H1 (cell line): ENCODE results near the gene SIM2. TPM values are rescaled to one million over a fixed set of nuclear protein-coding genes. Genes with fewer than 3 reads are reported as not detected.

Source experiments
- CTCF ChIA-PET: fragments of 300-600 bp; sonication (Branson Sonifier 250); formaldehyde crosslinking; loops from one replicate; lab custom pipeline; 2021; ENCODE audit not compliant: partially characterized antibody; lab: Charles Lee
- POLR2A ChIA-PET: fragments of 300-600 bp; sonication (Branson Sonifier 250); formaldehyde crosslinking; loops from one replicate; lab custom pipeline; 2021; ENCODE audit warnings: inconsistent platforms; ENCODE audit not compliant: partially characterized antibody; lab: Charles Lee
- DNase-seq, 2 experiments: peaks; one replicate each; pipeline versions ENCODE4 v3.0.0 to v3.0.0-alpha.2; 2010 to 2022; ENCODE audit warnings: low spot score in 2 of 2, low read depth in 1 of 2, mixed read lengths in 1 of 2
- FAIRE-seq: peaks from 2 replicates; lab custom pipeline; 2011; peaks lifted over from hg19 to GRCh38; lab: Jason Lieb, UNC
- H2AFZ ChIP-seq: 2 replicates; pipeline ENCODE4 v1.8.1; 2012; ENCODE audit warnings: low read length, inconsistent platforms
- H2AK5ac ChIP-seq: 2 replicates; pipeline ENCODE4 v1.6.1; 2013; ENCODE audit warnings: low read depth, low read length
- H2BK120ac ChIP-seq: replicated peaks from 2 replicates; pipeline ENCODE3; 2013; ENCODE audit warnings: low read depth, low read length, inconsistent platforms
- H2BK12ac ChIP-seq: 2 replicates; pipeline ENCODE4 v1.6.1; 2013; ENCODE audit warnings: low read depth, low read length
- H2BK15ac ChIP-seq: 2 replicates; pipeline ENCODE4 v1.6.1; 2013; ENCODE audit warnings: low read length
- H2BK20ac ChIP-seq: 2 replicates; pipeline ENCODE4 v1.6.1; 2013; ENCODE audit warnings: low read length
- H2BK5ac ChIP-seq: 2 replicates; pipeline ENCODE4 v1.6.1; 2013; ENCODE audit warnings: low read depth, low read length
- H3K14ac ChIP-seq: 2 replicates; pipeline ENCODE4 v1.6.1; 2013; ENCODE audit warnings: inconsistent platforms; ENCODE audit not compliant: insufficient read length
- H3K18ac ChIP-seq: 2 replicates; pipeline ENCODE4 v1.6.1; 2013; ENCODE audit warnings: low read length; ENCODE audit errors: extremely low read depth
- H3K23ac ChIP-seq: 2 replicates; pipeline ENCODE4 v1.6.1; 2013; ENCODE audit warnings: inconsistent platforms; ENCODE audit not compliant: insufficient read length
- H3K23me2 ChIP-seq: 2 replicates; pipeline ENCODE4 v1.6.1; 2013; ENCODE audit warnings: low read depth, low read length
- H3K27ac ChIP-seq: 2 replicates; pipeline ENCODE4 v1.6.1; 2011; ENCODE audit warnings: low read depth, low read length, inconsistent platforms
- H3K27me3 ChIP-seq, 4 experiments: replicated peaks in 1 of 4; 1 replicate in 1 of 4; 2 replicates in 3 of 4; pipeline versions ENCODE4 v1.6.1 to v1.8.1; 2011 to 2013; ENCODE audit warnings: low read length in 3 of 4, mild to moderate bottlenecking in 3 of 4, inconsistent platforms in 2 of 4, mixed read lengths in 2 of 4, moderate library complexity in 1 of 4; ENCODE audit not compliant: control insufficient read depth in 3 of 4, insufficient read depth in 3 of 4; ENCODE audit errors: extremely low read depth in 1 of 4
- H3K36me3 ChIP-seq, 4 experiments: 2 replicates each; pipeline versions ENCODE4 v1.6.1 to v1.8.1; 2011 to 2013; ENCODE audit warnings: mild to moderate bottlenecking in 4 of 4, low read length in 3 of 4, moderate library complexity in 2 of 4, control low read depth in 1 of 4, inconsistent platforms in 1 of 4; ENCODE audit not compliant: insufficient read depth in 4 of 4, control insufficient read depth in 2 of 4
- H3K4ac ChIP-seq: replicated peaks from 2 replicates; pipeline ENCODE3; 2013; ENCODE audit warnings: low read length, low read depth, mixed read lengths, inconsistent platforms; ENCODE audit not compliant: insufficient read length
- H3K4me1 ChIP-seq, 4 experiments: replicated peaks in 1 of 4; 1 replicate in 1 of 4; 2 replicates in 3 of 4; pipeline versions ENCODE4 v1.6.1 to v1.8.1; 2011 to 2013; ENCODE audit warnings: low read length in 3 of 4, inconsistent platforms in 2 of 4, mixed read lengths in 1 of 4; ENCODE audit not compliant: insufficient read depth in 4 of 4, control insufficient read depth in 3 of 4
- H3K4me2 ChIP-seq, 2 experiments: 2 replicates each; pipeline versions ENCODE4 v1.6.1 to v1.8.1; 2011 to 2013; ENCODE audit warnings: low read depth in 2 of 2, low read length in 2 of 2, control low read depth in 1 of 2, inconsistent platforms in 1 of 2, mild to moderate bottlenecking in 1 of 2; ENCODE audit not compliant: insufficient read depth in 1 of 2
- H3K4me3 ChIP-seq, 4 experiments: fragments of 200-600, 300-600 bp in 1 of 4; sonication (generic), shearing (Covaris generic), sonication (Bioruptor Twin) in 1 of 4; 2 replicates each; pipeline versions ENCODE4 v1.5.1 to v1.8.1; 2011 to 2016; ENCODE audit warnings: low read length in 4 of 4, low read depth in 3 of 4, control low read depth in 2 of 4, inconsistent platforms in 2 of 4, mild to moderate bottlenecking in 2 of 4, mixed read lengths in 1 of 4, moderate library complexity in 1 of 4; ENCODE audit not compliant: insufficient read depth in 2 of 4; ENCODE audit errors: extremely low read depth in 1 of 4
- H3K56ac ChIP-seq: replicated peaks from 2 replicates; pipeline ENCODE3; 2013; ENCODE audit warnings: low read depth, mild to moderate bottlenecking, mixed read lengths, low read length, inconsistent platforms; ENCODE audit not compliant: insufficient read length
- H3K79me1 ChIP-seq: 2 replicates; pipeline ENCODE4 v1.6.1; 2013; ENCODE audit warnings: low read depth, low read length, control low read depth
- H3K79me2 ChIP-seq, 2 experiments: 2 replicates each; pipeline versions ENCODE4 v1.6.1 to v1.8.1; 2012 to 2013; ENCODE audit warnings: low read length in 2 of 2, mild to moderate bottlenecking in 2 of 2, inconsistent platforms in 1 of 2; ENCODE audit not compliant: insufficient read depth in 2 of 2, control insufficient read depth in 1 of 2
- H3K9ac ChIP-seq, 4 experiments: replicated peaks in 1 of 4; 1 replicate in 1 of 4; 2 replicates in 3 of 4; pipeline versions ENCODE4 v1.6.1 to v1.8.1; 2011 to 2013; ENCODE audit warnings: low read depth in 3 of 4, low read length in 3 of 4, control low read depth in 2 of 4, mild to moderate bottlenecking in 2 of 4, moderate library complexity in 2 of 4, inconsistent platforms in 1 of 4; ENCODE audit errors: extremely low read depth in 1 of 4
- H3K9me3 ChIP-seq, 2 experiments: 2 replicates each; pipeline versions ENCODE4 v1.6.1 to v1.8.1; 2012 to 2013; ENCODE audit warnings: mild to moderate bottlenecking in 2 of 2, moderate library complexity in 2 of 2, control low read depth in 1 of 2, inconsistent platforms in 1 of 2, low read depth in 1 of 2, low read length in 1 of 2, mixed read lengths in 1 of 2; ENCODE audit not compliant: insufficient read depth in 2 of 2
- H4K20me1 ChIP-seq, 2 experiments: replicated peaks in 1 of 2; 2 replicates each; pipeline versions ENCODE3 to v1.8.1; 2011 to 2013; ENCODE audit warnings: inconsistent platforms in 2 of 2, low read length in 2 of 2, mild to moderate bottlenecking in 1 of 2; ENCODE audit not compliant: insufficient read depth in 2 of 2, control insufficient read depth in 1 of 2
- H4K5ac ChIP-seq: 2 replicates; pipeline ENCODE4 v1.6.1; 2013; ENCODE audit warnings: low read length, low read depth, mixed read lengths, inconsistent platforms; ENCODE audit not compliant: insufficient read length
- H4K8ac ChIP-seq: 2 replicates; pipeline ENCODE4 v1.8.0; 2013; ENCODE audit warnings: mild to moderate bottlenecking, moderate library complexity, low read length, inconsistent platforms; ENCODE audit not compliant: insufficient read depth; ENCODE audit errors: extremely low read depth
- H4K91ac ChIP-seq: replicated peaks from 2 replicates; pipeline ENCODE3; 2013; ENCODE audit warnings: low read length, mixed read lengths, inconsistent platforms; ENCODE audit not compliant: insufficient read length
- EZH2 ChIP-seq: fragments of 200-600 bp; sonication (generic); IDR thresholded peaks from 2 replicates; pipeline ENCODE4 v1.7.1; 2012; ENCODE audit warnings: low read depth, mild to moderate bottlenecking, moderate library complexity, low read length, inconsistent platforms; ENCODE audit not compliant: severe bottlenecking
- KDM5A ChIP-seq: fragments of 200-600 bp; IDR thresholded peaks from 2 replicates; pipeline ENCODE4 v1.7.1; 2012; ENCODE audit warnings: mild to moderate bottlenecking, low read length, inconsistent platforms, mixed read lengths
- SIX5 ChIP-seq: IDR thresholded peaks from 2 replicates; pipeline ENCODE4 v1.6.1; 2011; ENCODE audit warnings: mild to moderate bottlenecking, low read depth, low read length
- WGBS, 2 experiments: shearing (Covaris generic) in 1 of 2; methylation state at CpG; one replicate each; pipeline versions ENCODE4 v1.1.6 to v1.1.7; 2013 to 2015; ENCODE audit warnings: low lambda C conversion rate in 2 of 2, mixed read lengths in 2 of 2, inconsistent platforms in 1 of 2, low coverage in 1 of 2, missing lambda C conversion rate in 1 of 2; ENCODE audit not compliant: insufficient replicate concordance in 2 of 2, insufficient coverage in 1 of 2, insufficient read length in 1 of 2; ENCODE audit errors: extremely low coverage in 1 of 2, missing lambda C conversion rate in 1 of 2; 5-methylcytosine and 5-hydroxymethylcytosine counted together
- polyA plus RNA-seq, 7 experiments: library from polyadenylated mRNA; depleted of rRNA in 3 of 7; stranded (reverse) in 5 of 7; unstranded in 2 of 7; fragments of >200 nt in 5 of 7; fragments of 200-250 nt in 2 of 7; gene quantifications; 1 replicate in 5 of 7; 2 replicates in 1 of 7; 4 replicates in 1 of 7; pipeline versions ENCODE4 v1.2.1 to v1.2.3, GENCODE V29; 2011 to 2013; ENCODE audit warnings: missing spikeins in 2 of 7, mixed read lengths in 2 of 7
- total RNA-seq: library from RNA; stranded (reverse); fragmentation: NEBNext Ultra II Directional; extraction: Animal tissue kit (Norgen Biotek cat#: 25700); gene quantifications from 2 replicates; pipeline ENCODE4 v1.2.1, GENCODE V29; 2021
- TF ChIP-seq, protein P1 (sequence below): IDR thresholded peaks from 2 replicates; pipeline ENCODE4 v1.6.1; 2011; ENCODE audit warnings: low read depth, mild to moderate bottlenecking, low read length; ENCODE audit not compliant: insufficient read depth

Gene SIM2
- total and polyA plus RNA-seq, 2 of the 8 experiments (the other 6 are each of a cell fraction or from before 2014, with no cell fraction given): 0.05 to 0.26 TPM

- no peaks in the 10 kb centered on the region for H3K9me3 ChIP-seq
- no peak overlapping the region for H3K27ac ChIP-seq
- no peak overlapping the region for H3K4me3 ChIP-seq
- no peak overlapping the region for H2BK12ac ChIP-seq
- no peaks in the 10 kb centered on the region for H3K79me2 ChIP-seq
- H3K18ac ChIP-seq: no peak overlapping the region
- no peak overlapping the region for H3K56ac ChIP-seq
- H3K14ac ChIP-seq: no peak overlapping the region
- FAIRE-seq (no peak), DNase-seq (no peak)
- peaks cover 39 to 42% (median 42%) of the 10 kb centered on the region in 4 experiments for H3K27me3 ChIP-seq
- H4K8ac ChIP-seq: no peak overlapping the region
- H3K79me1 ChIP-seq: no peaks in the 10 kb centered on the region
- H3K36me3 ChIP-seq: no peaks in the 10 kb centered on the region
- ChIA-PET CTCF (interaction anchor here (0.8 to 6.8 kb wide), 10 partner anchors 8 to 209 kb away, joined by 3 to 40 read pairs (median 3); partner anchors contain the start of gene CLDN14), POLR2A (no interaction called here)
- H3K4ac ChIP-seq: no peak overlapping the region
- no peak overlapping the region for H4K5ac ChIP-seq
- no peak overlapping the region for H2AK5ac ChIP-seq
- no peak overlapping the region for H4K91ac ChIP-seq
- peaks cover 0 to 7% of the 10 kb centered on the region in 2 experiments for H4K20me1 ChIP-seq
- TF ChIP-seq SIX5: no peak
- TF ChIP-seq KDM5A: no peak
- TF ChIP-seq, protein P1, sequence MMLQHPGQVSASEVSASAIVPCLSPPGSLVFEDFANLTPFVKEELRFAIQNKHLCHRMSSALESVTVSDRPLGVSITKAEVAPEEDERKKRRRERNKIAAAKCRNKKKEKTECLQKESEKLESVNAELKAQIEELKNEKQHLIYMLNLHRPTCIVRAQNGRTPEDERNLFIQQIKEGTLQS: no peak
- peak; percentile 29 for TF ChIP-seq EZH2
- no peak overlapping the region for H3K9ac ChIP-seq
- WGBS, 2 experiments: 91% methylated on average over 6 of the region's 6 CpGs; no CpG with 5 or more reads in 1 of the 2 experiments
- no peak overlapping the region for H2AFZ ChIP-seq
- H2BK20ac ChIP-seq: no peak overlapping the region
- H3K23ac ChIP-seq: no peak overlapping the region
- H3K4me2 ChIP-seq: no peak overlapping the region
- H2BK15ac ChIP-seq: no peak overlapping the region
- H2BK5ac ChIP-seq: no peak overlapping the region
- H3K23me2 ChIP-seq: no peaks in the 10 kb centered on the region; the same call in 1 of the 2 replicates
- H2BK120ac ChIP-seq: no peak overlapping the region
- peaks cover 0 to 5% (median 2%) of the 10 kb centered on the region in 4 experiments; a peak in 5 of 7 replicates for H3K4me1 ChIP-seq
Observed at GRCh38 chr21:36688324-36688723, 10.6 kb upstream of the SIM2 start.
